ENCODE measurements around the gene CYP27C1.
"Not testable (repeated sequence)": the region's sequence is repeated elsewhere in the genome, so short reads cannot be mapped to it uniquely, and the experiment has no call there.

The CYP27C1 gene

GRCh38 chr2:127220102-127220767 lies at the start of gene CYP27C1:
CYP27C1 (minus strand) TSS chr2:127220299; CDS start chr2:127220270, 29 bp downstream.
- in situ Hi-C loops (cut with MboI; ENCODE audit: low sequenced_read_pairs): no loop called here

GRCh38 chr2:127261804-127262406 lies 41.8 kb upstream of the CYP27C1 start:
- in situ Hi-C loops (cut with MboI; ENCODE audit: low sequenced_read_pairs): no loop called here

GRCh38 chr2:127259355-127259754 lies 39.3 kb upstream of the CYP27C1 start:
- in situ Hi-C loops (cut with MboI; ENCODE audit: low sequenced_read_pairs): no loop called here

GRCh38 chr2:127256866-127257265 lies 36.8 kb upstream of the CYP27C1 start:
- in situ Hi-C loops (cut with MboI; ENCODE audit: low sequenced_read_pairs): no loop called here

GRCh38 chr2:127256381-127256780 lies 36.3 kb upstream of the CYP27C1 start:
- in situ Hi-C loops (cut with MboI; ENCODE audit: low sequenced_read_pairs): no loop called here

GRCh38 chr2:127255721-127256120 lies 35.6 kb upstream of the CYP27C1 start:
- in situ Hi-C loops (cut with MboI; ENCODE audit: low sequenced_read_pairs): no loop called here

GRCh38 chr2:127255146-127255545 lies 35.0 kb upstream of the CYP27C1 start:
- in situ Hi-C loops (cut with MboI; ENCODE audit: low sequenced_read_pairs): no loop called here

GRCh38 chr2:127254386-127254981 lies 34.4 kb upstream of the CYP27C1 start:
- in situ Hi-C loops (cut with MboI; ENCODE audit: low sequenced_read_pairs): no loop called here

- in situ Hi-C loops (cut with MboI; ENCODE audit: low sequenced_read_pairs): not testable (repeated sequence)
Observed at GRCh38 chr2:127241184-127241583, 21.1 kb upstream of the CYP27C1 start.

GRCh38 chr2:127239395-127239794 lies 19.3 kb upstream of the CYP27C1 start:
- in situ Hi-C loops (cut with MboI; ENCODE audit: low sequenced_read_pairs): no loop called here

- in situ Hi-C loops (cut with MboI; ENCODE audit: low sequenced_read_pairs): not testable (repeated sequence)
Observed at GRCh38 chr2:127237768-127238167, 17.7 kb upstream of the CYP27C1 start.

GRCh38 chr2:127235082-127235702 lies 15.1 kb upstream of the CYP27C1 start:
- in situ Hi-C loops (cut with MboI; ENCODE audit: low sequenced_read_pairs): no loop called here

GRCh38 chr2:127233710-127234109 lies 13.6 kb upstream of the CYP27C1 start:
- in situ Hi-C loops (cut with MboI; ENCODE audit: low sequenced_read_pairs): no loop called here

GRCh38 chr2:127231130-127231865 lies 11.2 kb upstream of the CYP27C1 start:
- in situ Hi-C loops (cut with MboI; ENCODE audit: low sequenced_read_pairs): no loop called here

- in situ Hi-C loops (cut with MboI; ENCODE audit: low sequenced_read_pairs): no loop called here
Observed at GRCh38 chr2:127229555-127229954, 9.5 kb upstream of the CYP27C1 start.

- in situ Hi-C loops (cut with MboI; ENCODE audit: low sequenced_read_pairs): no loop called here
Observed at GRCh38 chr2:127228102-127228501, 8.0 kb upstream of the CYP27C1 start.

- in situ Hi-C loops (cut with MboI; ENCODE audit: low sequenced_read_pairs): not testable (repeated sequence)
Observed at GRCh38 chr2:127227264-127227660, 7.2 kb upstream of the CYP27C1 start.

GRCh38 chr2:127226520-127227263 lies 6.6 kb upstream of the CYP27C1 start:
- in situ Hi-C loops (cut with MboI; ENCODE audit: low sequenced_read_pairs): no loop called here

- in situ Hi-C loops (cut with MboI; ENCODE audit: low sequenced_read_pairs): no loop called here
Observed at GRCh38 chr2:127226132-127226519, 6.0 kb upstream of the CYP27C1 start.

GRCh38 chr2:127225186-127225960 lies 5.3 kb upstream of the CYP27C1 start:
- in situ Hi-C loops (cut with MboI; ENCODE audit: low sequenced_read_pairs): no loop called here

All from HL-60/S4 treated with retinoic acid at 250 ng/mL for 4 days and 3 days (cell line).